ENCODE measurements around the gene FOLR2.

The FOLR2 gene

DNA sequence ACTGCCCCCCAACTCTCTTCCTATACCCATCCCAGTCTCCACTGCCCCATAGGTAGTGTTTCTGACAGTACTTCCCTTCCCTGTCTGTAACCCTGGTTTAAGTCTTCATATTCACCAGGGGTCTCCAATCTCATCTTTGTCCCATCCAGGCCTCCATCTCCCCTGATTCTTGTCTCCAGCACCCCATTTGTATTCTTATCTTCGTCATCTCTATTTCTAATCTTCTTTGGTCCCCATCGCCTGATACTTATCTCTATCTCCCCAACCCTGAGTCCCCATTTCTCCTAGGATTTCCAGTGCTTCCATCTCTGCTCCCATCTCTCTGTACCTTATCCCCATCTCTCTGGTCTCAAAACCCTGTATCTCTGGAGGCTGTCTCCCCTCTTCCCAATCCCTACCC lies 25.5 kb downstream of the FOLR2 start:
- Histone ChIP-seq H3K4me1 (peaks cover 22 to 33% (median 24%) of the 10 kb centered on the region in 10 experiments), H3K9ac (no peak overlapping the region), H3K4me3 (no peak overlapping the region), H3K36me3 (peaks cover 16 to 21% (median 17%) of the 10 kb centered on the region in 11 experiments), H4K20me1 (peaks cover 18 to 44% (median 36%) of the 10 kb centered on the region in 11 experiments), H3K9me3 (replicated peaks in 1 of 11) (peaks cover 17 to 38% (median 30%) of the 10 kb centered on the region in 11 experiments), H3K4me2 (no peak overlapping the region), H3K27ac (no peak overlapping the region), H3K27me3 (peaks cover 89 to 100% (median 99%) of the 10 kb centered on the region in 11 experiments)
- TF ChIP-seq Cebpa-rat (IDR thresholded peaks at IDR 0.05) = no peak

- no peak overlapping the region for H3K9ac ChIP-seq
- H3K4me1 ChIP-seq = peaks cover 20 to 24% (median 22%) of the 10 kb centered on the region in 10 experiments
- no peak overlapping the region for H3K4me2 ChIP-seq
- no peak overlapping the region for H3K27ac ChIP-seq
- H3K9me3 ChIP-seq (replicated peaks in 1 of 11) = peaks cover 17 to 38% (median 30%) of the 10 kb centered on the region in 11 experiments
- H3K4me3 ChIP-seq = peak overlapping the region in 2 of 10 experiments; percentile 19 to 22; a peak in 2 of 20 replicates
- no peak for TF ChIP-seq Cebpa-rat (IDR thresholded peaks at IDR 0.05)
- H3K36me3 ChIP-seq = peaks cover 3 to 9% (median 5%) of the 10 kb centered on the region in 11 experiments; a peak in 21 of 22 replicates
- H4K20me1 ChIP-seq = peaks cover 5 to 32% (median 23%) of the 10 kb centered on the region in 11 experiments; a peak in 20 of 22 replicates
- H3K27me3 ChIP-seq = peaks cover 85 to 98% (median 94%) of the 10 kb centered on the region in 11 experiments
Observed at GRCh38 chr11:72243173-72244059, 26.8 kb downstream of the FOLR2 start.

DNA sequence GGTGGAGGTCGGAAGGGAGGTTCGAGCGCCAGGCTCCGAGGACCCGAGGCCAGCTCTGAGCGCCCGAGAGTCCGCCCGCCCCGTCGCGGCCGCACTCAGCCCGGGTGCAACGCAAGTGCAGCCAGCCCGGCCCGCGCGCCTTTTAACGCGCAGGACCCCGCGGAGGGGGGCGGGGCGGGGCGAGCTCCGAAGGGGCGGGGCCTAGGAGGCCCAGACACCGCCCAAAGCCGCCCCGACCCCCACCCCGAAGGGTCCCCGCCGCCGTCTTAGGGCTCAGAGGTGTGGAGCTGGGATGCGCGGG lies 27.4 kb downstream of the FOLR2 start, which contains the start of gene PHOX2A:
Gene PHOX2A, minus strand, starts transcription at position 117 of the 301 bp plus-strand sequence. CDS start 172 bp downstream, outside the sequence.
- H3K4me2 ChIP-seq = no peak within 1 kb of the TSS
- peaks cover 79 to 92% (median 88%) of the 10 kb centered on the region in 11 experiments for H3K27me3 ChIP-seq
- H3K9me3 ChIP-seq (replicated peaks in 1 of 11) = peaks cover 17 to 38% (median 30%) of the 10 kb centered on the region in 11 experiments
- H4K20me1 ChIP-seq = peaks cover 0 to 26% (median 17%) of the 10 kb centered on the region in 11 experiments; a peak in 18 of 22 replicates
- peaks cover 0 to 5% (median 0%) of the 10 kb centered on the region in 11 experiments; a peak in 3 of 22 replicates for H3K36me3 ChIP-seq
- no peak within 1 kb of the TSS for H3K27ac ChIP-seq
- no peak for TF ChIP-seq Cebpa-rat (IDR thresholded peaks at IDR 0.05)
- H3K4me3 ChIP-seq = peak within 1 kb of the TSS in 2 of 10 experiments; percentile 19 to 22; a peak in 2 of 20 replicates
- no peak within 1 kb of the TSS for H3K9ac ChIP-seq
- peaks cover 14 to 19% (median 16%) of the 10 kb centered on the region in 10 experiments for H3K4me1 ChIP-seq

DNA sequence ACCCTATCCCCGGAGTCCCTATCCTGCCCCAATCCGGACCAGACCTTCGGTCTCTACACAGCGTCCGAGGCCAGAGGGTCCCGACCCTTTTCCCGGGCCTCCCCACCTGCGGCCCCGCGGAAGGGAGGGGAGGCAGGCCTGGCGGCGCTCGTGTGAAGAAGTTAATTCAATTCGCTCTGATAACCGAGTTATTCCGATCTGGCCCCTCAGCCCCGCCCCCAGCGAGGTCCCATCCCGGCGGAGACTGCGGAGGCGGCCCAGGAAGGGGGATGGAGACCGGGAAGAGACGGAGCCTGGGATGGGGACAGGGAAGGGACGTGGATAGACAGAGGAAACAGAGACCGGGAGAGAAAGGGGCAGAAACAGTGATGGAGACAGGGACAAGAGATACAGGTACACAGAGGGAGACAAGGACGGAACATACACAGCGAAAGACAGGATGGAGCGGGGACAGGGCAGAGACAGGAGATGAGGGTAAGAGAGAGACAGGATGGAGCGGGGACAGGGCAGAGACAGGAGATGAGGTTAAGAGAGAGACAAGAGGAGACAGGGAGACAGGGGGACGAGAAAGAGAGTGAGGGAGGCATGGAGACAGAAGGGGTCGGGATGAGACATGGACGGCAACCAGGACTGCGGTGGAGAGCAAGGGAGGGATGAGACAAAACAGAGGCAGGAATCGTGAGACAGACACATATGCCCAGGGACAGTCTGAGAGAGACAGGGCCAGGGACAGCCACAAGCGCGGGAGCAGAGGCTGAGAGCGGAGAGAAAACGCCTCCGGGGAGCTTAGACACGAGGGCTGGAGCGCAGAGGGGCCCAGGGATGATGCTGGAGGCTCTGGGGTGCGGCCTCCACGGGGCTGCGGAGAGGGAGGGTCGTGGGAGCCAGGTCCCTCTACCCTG lies 28.0 kb downstream of the FOLR2 start:
- Histone ChIP-seq H3K27me3 (peaks cover 73 to 86% (median 82%) of the 10 kb centered on the region in 11 experiments), H3K4me2 (no peak overlapping the region), H3K9me3 (replicated peaks in 1 of 11) (peaks cover 17 to 38% (median 30%) of the 10 kb centered on the region in 11 experiments), H3K9ac (no peak overlapping the region), H4K20me1 (peaks cover 0 to 20% (median 11%) of the 10 kb centered on the region in 11 experiments; a peak in 14 of 22 replicates), H3K36me3 (peaks cover 0 to 5% (median 0%) of the 10 kb centered on the region in 11 experiments; a peak in 2 of 22 replicates), H3K4me3 (no peak overlapping the region), H3K4me1 (peaks cover 8 to 13% (median 11%) of the 10 kb centered on the region in 10 experiments), H3K27ac (no peak overlapping the region)
- no peak for TF ChIP-seq Cebpa-rat (IDR thresholded peaks at IDR 0.05)

- peaks cover 66 to 79% (median 75%) of the 10 kb centered on the region in 11 experiments for H3K27me3 ChIP-seq
Observed at GRCh38 chr11:72245263-72245816, 28.7 kb downstream of the FOLR2 start.

GRCh38 chr11:72247584-72247983 lies 31.0 kb downstream of the FOLR2 start:
- Histone ChIP-seq H4K20me1 (peaks cover 0 to 6% (median 0%) of the 10 kb centered on the region in 11 experiments; a peak in 2 of 22 replicates), H3K4me2 (no peak overlapping the region), H3K27ac (no peak overlapping the region), H3K4me1 (no peaks in the 10 kb centered on the region), H3K9ac (no peak overlapping the region), H3K9me3 (replicated peaks in 1 of 11) (peaks cover 17 to 30% (median 22%) of the 10 kb centered on the region in 11 experiments), H3K27me3 (peaks cover 48 to 56% (median 53%) of the 10 kb centered on the region in 11 experiments), H3K4me3 (no peak overlapping the region), H3K36me3 (peaks cover 0 to 5% (median 0%) of the 10 kb centered on the region in 11 experiments; a peak in 2 of 22 replicates)
- no peak for TF ChIP-seq Cebpa-rat (IDR thresholded peaks at IDR 0.05)

More at GRCh38 chr11:72245263-72245816, 28.7 kb downstream of the FOLR2 start:
- H3K9ac ChIP-seq = no peak overlapping the region
- H4K20me1 ChIP-seq = peaks cover 0 to 12% (median 4%) of the 10 kb centered on the region in 11 experiments; a peak in 11 of 22 replicates
- TF ChIP-seq Cebpa-rat (IDR thresholded peaks at IDR 0.05) = no peak
- H3K9me3 ChIP-seq (replicated peaks in 1 of 11) = peaks cover 17 to 38% (median 30%) of the 10 kb centered on the region in 11 experiments
- no peak overlapping the region for H3K4me3 ChIP-seq
- H3K4me2 ChIP-seq = no peak overlapping the region
- peaks cover 1 to 6% (median 3%) of the 10 kb centered on the region in 10 experiments; a peak in 17 of 20 replicates for H3K4me1 ChIP-seq
- peaks cover 0 to 5% (median 0%) of the 10 kb centered on the region in 11 experiments; a peak in 2 of 22 replicates for H3K36me3 ChIP-seq
- no peak overlapping the region for H3K27ac ChIP-seq

GRCh38 chr11:72249961-72250360 lies 33.4 kb downstream of the FOLR2 start:
- 0 out of 20 replicates have a peak, but pooled peaks cover 0 to 4% (median 0%) of the 10 kb centered on the region in 10 experiments for H3K4me1 ChIP-seq
- peaks cover 0 to 7% (median 0%) of the 10 kb centered on the region in 11 experiments; a peak in 2 of 22 replicates for H3K9me3 ChIP-seq (replicated peaks in 1 of 11)
- peaks cover 24 to 32% (median 29%) of the 10 kb centered on the region in 11 experiments for H3K27me3 ChIP-seq
- no peak overlapping the region for H3K9ac ChIP-seq
- peaks cover 0 to 6% (median 0%) of the 10 kb centered on the region in 11 experiments; a peak in 2 of 22 replicates for H4K20me1 ChIP-seq
- H3K4me3 ChIP-seq = no peak overlapping the region
- no peak overlapping the region for H3K4me2 ChIP-seq
- no peak for TF ChIP-seq Cebpa-rat (IDR thresholded peaks at IDR 0.05)
- H3K27ac ChIP-seq = no peak overlapping the region
- no peaks in the 10 kb centered on the region for H3K36me3 ChIP-seq
